Natural killer cell (primary cell): ENCODE data around the gene GRM7. TPM values are rescaled to one million over a fixed set of nuclear protein-coding genes. Genes with fewer than 3 reads are reported as not detected.
"Not testable (repeated sequence)": the region's sequence is repeated elsewhere in the genome, so short reads cannot be mapped to it uniquely, and the experiment has no call there.

Experiments used
- ATAC-seq, 3 donors: fragments of 150-1000 bp in 2 of 3; fragments of 200-7000 bp in 1 of 3; cut with Tn5 transposase; 1 replicate in 1 of 3; 2 replicates in 2 of 3; pipeline ENCODE4 v1.10.0; 2021; ENCODE audit warnings: mild to moderate bottlenecking in 2 of 3, moderate library complexity in 2 of 3
- DNase-seq, 2 donors: peaks; one replicate each; pipeline versions ENCODE4 v3.0.0 to v3.0.0-alpha.2; 2013 to 2021; ENCODE audit warnings: mixed read lengths in 1 of 2
- H3K27ac ChIP-seq: one replicate; pipeline ENCODE4 v1.5.1; 2013; ENCODE audit warnings: mild to moderate bottlenecking, low read length
- H3K27me3 ChIP-seq: one replicate; pipeline ENCODE4 v1.6.1; 2013; ENCODE audit warnings: low read length; ENCODE audit not compliant: control insufficient read depth, insufficient read depth
- H3K36me3 ChIP-seq: one replicate; pipeline ENCODE4 v1.6.1; 2013; ENCODE audit warnings: low read length; ENCODE audit not compliant: control insufficient read depth, insufficient read depth
- H3K4me1 ChIP-seq: one replicate; pipeline ENCODE4 v1.6.1; 2013; ENCODE audit warnings: low read length; ENCODE audit not compliant: control insufficient read depth, insufficient read depth
- H3K4me3 ChIP-seq: one replicate; pipeline ENCODE4 v1.5.1; 2013; ENCODE audit warnings: low read length
- H3K9me3 ChIP-seq: one replicate; pipeline ENCODE4 v1.6.1; 2013; ENCODE audit warnings: low read length; ENCODE audit not compliant: control insufficient read depth, insufficient read depth
- H3K27ac Mint-ChIP-seq, 2 donors: one replicate each; pipeline ENCODE4 v1.8.0; 2022; ENCODE audit warnings: mild to moderate bottlenecking in 2 of 2, mixed read lengths in 2 of 2, moderate library complexity in 1 of 2
- H3K27me3 Mint-ChIP-seq, 2 donors: one replicate each; pipeline ENCODE4 v1.8.0; 2022; ENCODE audit warnings: low read depth in 2 of 2, mixed read lengths in 2 of 2
- H3K36me3 Mint-ChIP-seq: one replicate; pipeline ENCODE4 v1.8.0; 2022; ENCODE audit warnings: mixed read lengths
- H3K4me1 Mint-ChIP-seq, 2 donors: one replicate each; pipeline ENCODE4 v1.8.0; 2022; ENCODE audit warnings: mixed read lengths in 2 of 2
- H3K4me3 Mint-ChIP-seq: one replicate; pipeline ENCODE4 v1.8.0; 2022; ENCODE audit warnings: mild to moderate bottlenecking, moderate library complexity, mixed read lengths
- H3K9me3 Mint-ChIP-seq, 2 donors: one replicate each; pipeline ENCODE4 v1.8.0; 2022; ENCODE audit warnings: mixed read lengths in 2 of 2
- WGBS: methylation state at CpG from one replicate; pipeline ENCODE4 v1.1.7; 2013; ENCODE audit warnings: missing lambda C conversion rate; ENCODE audit not compliant: insufficient coverage; 5-methylcytosine and 5-hydroxymethylcytosine counted together
- intact Hi-C: fragments of 100-400 bp; cut with micrococcal nuclease; formaldehyde crosslinking; loops from one replicate; pipeline ENCODE4 v1.14.2; 2022
- total RNA-seq, 4 donors: library from RNA; stranded (reverse); fragments of 120-200 nt in 1 of 4; gene quantifications; one replicate each; pipeline versions ENCODE4 v1.2.3 to v1.2.4, GENCODE V29; 2013 to 2022
- TF ChIP-seq, protein P1 (sequence below): fragments of 200-600 bp; IDR thresholded peaks from one replicate; pipeline ENCODE4 v1.8.0; 2022; ENCODE audit warnings: antibody characterized with exemption

Gene GRM7
- total RNA-seq, 3 donors from 2014 or later (not counting 1 experiment from before 2014, with no cell fraction given) = not detected

DNA sequence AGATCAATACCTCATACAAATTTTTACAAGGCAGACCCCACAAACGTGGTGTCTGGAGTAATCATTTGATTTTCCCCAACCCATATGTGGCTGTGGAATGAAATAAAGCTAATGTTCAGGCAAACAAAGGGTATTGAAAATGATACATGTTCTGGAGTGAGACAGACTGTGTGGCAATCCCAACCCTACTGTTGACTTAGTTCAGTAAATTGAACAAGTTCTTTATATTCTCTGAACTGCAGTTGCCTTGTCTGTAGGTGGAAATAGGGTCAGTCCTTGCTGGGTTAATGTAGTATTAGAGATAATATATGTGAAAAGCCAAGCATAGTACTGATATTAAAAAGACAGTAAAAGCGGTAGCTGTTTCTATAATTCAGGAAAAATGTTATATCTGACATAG is 69.0 kb downstream of the GRM7 start:
- WGBS = no CpG with 5 or more reads among the region's 2 CpGs
- H3K27ac Mint-ChIP-seq = no peak overlapping the region
- DNase-seq = no peak
- no peaks in the 10 kb centered on the region for H3K4me1 ChIP-seq
- ATAC-seq = no peak
- no peak overlapping the region for H3K27ac ChIP-seq
- H3K27me3 Mint-ChIP-seq = no peaks in the 10 kb centered on the region
- peaks cover 9 to 16% of the 10 kb centered on the region in 2 donors for H3K9me3 Mint-ChIP-seq
- no peaks in the 10 kb centered on the region for H3K4me1 Mint-ChIP-seq
- no peak overlapping the region for H3K4me3 Mint-ChIP-seq
- H3K27me3 ChIP-seq = no peaks in the 10 kb centered on the region
- H3K4me3 ChIP-seq = no peak overlapping the region
- TF ChIP-seq, protein P1, sequence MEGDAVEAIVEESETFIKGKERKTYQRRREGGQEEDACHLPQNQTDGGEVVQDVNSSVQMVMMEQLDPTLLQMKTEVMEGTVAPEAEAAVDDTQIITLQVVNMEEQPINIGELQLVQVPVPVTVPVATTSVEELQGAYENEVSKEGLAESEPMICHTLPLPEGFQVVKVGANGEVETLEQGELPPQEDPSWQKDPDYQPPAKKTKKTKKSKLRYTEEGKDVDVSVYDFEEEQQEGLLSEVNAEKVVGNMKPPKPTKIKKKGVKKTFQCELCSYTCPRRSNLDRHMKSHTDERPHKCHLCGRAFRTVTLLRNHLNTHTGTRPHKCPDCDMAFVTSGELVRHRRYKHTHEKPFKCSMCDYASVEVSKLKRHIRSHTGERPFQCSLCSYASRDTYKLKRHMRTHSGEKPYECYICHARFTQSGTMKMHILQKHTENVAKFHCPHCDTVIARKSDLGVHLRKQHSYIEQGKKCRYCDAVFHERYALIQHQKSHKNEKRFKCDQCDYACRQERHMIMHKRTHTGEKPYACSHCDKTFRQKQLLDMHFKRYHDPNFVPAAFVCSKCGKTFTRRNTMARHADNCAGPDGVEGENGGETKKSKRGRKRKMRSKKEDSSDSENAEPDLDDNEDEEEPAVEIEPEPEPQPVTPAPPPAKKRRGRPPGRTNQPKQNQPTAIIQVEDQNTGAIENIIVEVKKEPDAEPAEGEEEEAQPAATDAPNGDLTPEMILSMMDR = no peak
- H3K36me3 ChIP-seq = no peaks in the 10 kb centered on the region
- intact Hi-C loops = no loop called here
- no peaks in the 10 kb centered on the region for H3K9me3 ChIP-seq
- H3K36me3 Mint-ChIP-seq = no peaks in the 10 kb centered on the region

DNA sequence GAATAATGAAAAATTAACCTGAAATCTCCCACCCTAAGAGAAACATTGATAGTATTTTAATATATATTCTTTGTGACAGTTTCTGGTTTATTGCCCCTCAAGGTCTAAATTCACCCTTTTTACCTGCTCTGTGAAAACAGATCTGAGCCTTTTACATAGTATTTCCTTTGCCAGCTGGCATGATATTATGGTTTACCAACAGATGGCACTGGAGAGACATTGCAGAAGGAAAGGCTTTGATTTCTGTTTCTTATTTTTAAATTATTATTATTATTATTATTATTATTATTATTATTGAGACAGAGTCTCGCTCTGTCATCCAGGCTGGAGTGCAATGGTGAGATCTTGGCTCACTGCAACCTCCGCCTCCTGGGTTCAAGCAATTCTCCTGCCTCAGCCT is 74.5 kb downstream of the GRM7 start:
- ATAC-seq, DNase-seq, H3K27ac Mint-ChIP-seq, H3K4me3 ChIP-seq, H3K9me3 Mint-ChIP-seq, intact Hi-C loops, H3K4me3 Mint-ChIP-seq, H3K9me3 ChIP-seq, H3K27me3 Mint-ChIP-seq, H3K27me3 ChIP-seq, H3K36me3 Mint-ChIP-seq, H3K27ac ChIP-seq, H3K4me1 ChIP-seq, H3K4me1 Mint-ChIP-seq, H3K36me3 ChIP-seq: not testable (repeated sequence)
- WGBS = 90% methylated on average over 2 of the region's 2 CpGs

DNA sequence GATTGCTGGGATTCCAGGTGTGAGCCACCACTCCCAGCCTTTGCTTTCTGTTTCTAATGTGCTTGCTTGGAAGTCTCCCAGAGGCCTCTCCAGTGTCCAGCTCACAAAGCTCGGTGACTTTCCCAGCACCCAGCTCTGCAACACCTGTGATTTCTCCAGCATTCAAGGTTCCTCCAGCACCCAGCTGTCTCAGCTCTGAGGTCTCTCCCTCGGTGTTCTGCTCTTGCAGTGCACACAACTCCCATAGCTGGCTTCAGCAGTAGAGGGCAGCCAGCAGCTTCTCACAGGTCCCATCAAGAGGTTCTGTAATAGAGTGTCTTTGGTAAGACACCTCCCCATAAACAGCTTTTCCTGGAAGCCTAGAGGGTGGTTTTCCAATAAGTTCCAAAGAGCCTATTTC is 75.1 kb downstream of the GRM7 start:
- TF ChIP-seq, protein P1 = no peak
- Histone ChIP-seq H3K36me3 (no peaks in the 10 kb centered on the region), H3K9me3 (peaks cover 2% of the 10 kb centered on the region), H3K4me1 (no peaks in the 10 kb centered on the region), H3K4me3 (no peak overlapping the region), H3K27ac (no peak overlapping the region), H3K27me3 (no peaks in the 10 kb centered on the region)
- Mint-ChIP-seq H3K27me3 (no peaks in the 10 kb centered on the region), H3K4me1 (no peaks in the 10 kb centered on the region), H3K9me3 (peaks cover 2 to 7% of the 10 kb centered on the region in 2 donors), H3K36me3 (no peaks in the 10 kb centered on the region), H3K4me3 (no peak overlapping the region), H3K27ac (no peak overlapping the region)
- 92% methylated on average over 2 of the region's 2 CpGs for WGBS
- ATAC-seq = no peak
- no peak for DNase-seq
- intact Hi-C loops = no loop called here

DNA sequence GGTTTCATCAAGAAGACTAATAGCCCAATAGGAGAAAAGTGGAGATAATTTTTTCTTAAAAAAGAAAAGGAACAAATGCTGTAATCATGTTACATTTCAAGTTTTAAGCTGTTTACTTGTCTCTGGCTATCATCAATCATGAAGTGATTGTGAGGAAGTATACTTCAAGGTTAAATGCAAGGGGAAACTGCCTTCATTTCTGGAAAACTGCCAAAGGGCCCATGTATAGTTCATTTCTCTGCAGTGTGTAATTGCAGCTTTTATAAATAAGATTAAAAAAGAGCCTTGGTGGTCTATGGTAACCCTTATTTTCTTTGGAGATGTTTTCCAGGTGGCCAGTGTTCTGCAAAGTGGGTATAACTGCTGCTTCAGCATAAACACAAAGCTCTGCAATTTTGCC is 101.9 kb downstream of the GRM7 start:
- Mint-ChIP-seq H3K27me3 (no peaks in the 10 kb centered on the region), H3K36me3 (no peaks in the 10 kb centered on the region), H3K4me3 (no peak overlapping the region), H3K4me1 (no peaks in the 10 kb centered on the region), H3K9me3 (peaks cover 7 to 9% of the 10 kb centered on the region in 2 donors), H3K27ac (no peak overlapping the region)
- Histone ChIP-seq H3K4me3 (no peak overlapping the region), H3K36me3 (no peaks in the 10 kb centered on the region), H3K4me1 (no peaks in the 10 kb centered on the region), H3K9me3 (no peaks in the 10 kb centered on the region), H3K27me3 (no peaks in the 10 kb centered on the region), H3K27ac (no peak overlapping the region)
- no peak for ATAC-seq
- TF ChIP-seq, protein P1 = no peak
- DNase-seq = no peak
- intact Hi-C loops = no loop called here
